Epithelial cell of prostate (primary cell): ENCODE data around the gene CEP164.
"Not testable (repeated sequence)": the region's sequence is repeated elsewhere in the genome, so short reads cannot be mapped to it uniquely, and the experiment has no call there.

Experiments
- DNase-seq: peaks from one replicate; pipeline ENCODE4 v3.0.0-alpha.2; 2011; ENCODE audit warnings: low read depth, low spot score
- H3K27ac ChIP-seq: fragments of 450-650 bp; 2 replicates; pipeline ENCODE4 v1.5.1; 2017; ENCODE audit warnings: mild to moderate bottlenecking

The CEP164 gene

DNA sequence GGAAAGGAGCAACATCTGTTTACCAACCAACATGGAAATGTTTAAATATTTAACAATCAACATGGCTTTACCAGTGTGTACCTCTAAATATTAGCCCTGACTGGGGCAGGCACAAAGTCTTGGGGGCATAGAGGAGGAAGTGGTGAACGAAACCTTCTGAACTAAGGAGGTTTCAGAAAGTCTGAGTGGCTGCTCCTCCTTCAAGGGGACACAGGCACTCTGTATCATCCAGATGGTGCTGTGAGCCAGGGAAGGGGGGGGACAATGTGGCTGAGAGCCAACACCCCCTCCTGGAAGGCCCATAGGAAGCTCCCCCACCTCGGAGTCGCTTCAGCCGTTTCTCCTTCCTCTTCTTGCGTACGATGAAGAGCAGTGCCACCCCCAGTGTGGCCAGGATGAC is 107.7 kb downstream of the CEP164 start:
- no peak overlapping the region for H3K27ac ChIP-seq
- no peak for DNase-seq

DNA sequence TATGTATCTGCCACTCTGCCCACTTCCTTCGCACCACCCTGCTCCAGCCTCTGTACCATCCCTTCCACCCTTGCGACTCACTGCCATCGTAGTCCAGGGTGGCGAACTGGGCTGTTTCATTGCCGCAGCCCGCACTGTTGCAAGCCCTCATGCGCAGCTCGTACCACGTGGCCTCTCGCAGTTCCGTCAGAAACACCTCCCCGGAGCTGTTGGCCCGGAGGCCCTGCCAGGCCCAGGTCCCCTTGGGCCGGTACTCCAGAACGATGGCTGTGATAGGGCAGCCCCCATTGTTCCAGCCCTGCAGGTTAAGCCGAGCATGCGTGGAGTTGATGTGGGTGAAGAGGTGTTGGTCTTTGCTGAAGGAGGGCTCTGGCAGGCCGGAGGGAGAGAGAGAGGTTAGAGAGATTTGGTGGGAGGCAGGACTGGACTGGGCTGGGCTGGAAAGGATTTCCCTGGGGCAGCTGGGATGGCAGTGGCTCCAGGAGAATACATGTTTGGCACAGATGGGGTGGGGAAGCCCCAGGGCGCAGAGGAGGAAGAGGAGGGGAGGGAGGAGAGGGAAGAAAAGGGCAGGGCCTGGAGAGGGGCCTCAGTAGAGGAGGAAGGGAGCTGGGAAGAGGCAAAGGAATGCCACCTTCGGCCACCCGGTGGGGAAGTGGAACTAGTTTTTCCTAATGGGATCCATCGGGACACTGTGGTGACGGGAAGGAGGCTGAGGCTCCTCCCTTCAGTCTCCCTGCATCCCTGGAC is 109.6 kb downstream of the CEP164 start:
- no peak for DNase-seq

DNA sequence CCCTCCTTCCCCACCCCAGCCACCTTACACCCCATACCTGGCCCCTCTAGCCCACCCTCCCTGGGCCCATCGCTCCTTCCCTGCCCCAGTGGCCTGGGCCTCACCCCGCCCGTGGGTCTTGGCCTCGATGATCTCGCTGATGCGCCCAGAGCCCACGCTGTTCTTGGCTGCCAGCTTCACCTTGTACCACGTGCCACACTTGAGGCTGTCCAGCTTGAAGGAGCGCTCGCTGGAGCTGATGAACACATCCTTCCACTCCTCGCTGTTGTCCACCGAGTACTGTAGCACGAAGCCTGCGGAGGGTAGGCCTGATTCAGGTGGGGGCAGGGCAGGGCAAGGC is 110.1 kb downstream of the CEP164 start:
- no peak overlapping the region for H3K27ac ChIP-seq
- no peak for DNase-seq

More for the DNA sequence above, 109.6 kb downstream of the CEP164 start:
- H3K27ac ChIP-seq, result no peak overlapping the region

DNA sequence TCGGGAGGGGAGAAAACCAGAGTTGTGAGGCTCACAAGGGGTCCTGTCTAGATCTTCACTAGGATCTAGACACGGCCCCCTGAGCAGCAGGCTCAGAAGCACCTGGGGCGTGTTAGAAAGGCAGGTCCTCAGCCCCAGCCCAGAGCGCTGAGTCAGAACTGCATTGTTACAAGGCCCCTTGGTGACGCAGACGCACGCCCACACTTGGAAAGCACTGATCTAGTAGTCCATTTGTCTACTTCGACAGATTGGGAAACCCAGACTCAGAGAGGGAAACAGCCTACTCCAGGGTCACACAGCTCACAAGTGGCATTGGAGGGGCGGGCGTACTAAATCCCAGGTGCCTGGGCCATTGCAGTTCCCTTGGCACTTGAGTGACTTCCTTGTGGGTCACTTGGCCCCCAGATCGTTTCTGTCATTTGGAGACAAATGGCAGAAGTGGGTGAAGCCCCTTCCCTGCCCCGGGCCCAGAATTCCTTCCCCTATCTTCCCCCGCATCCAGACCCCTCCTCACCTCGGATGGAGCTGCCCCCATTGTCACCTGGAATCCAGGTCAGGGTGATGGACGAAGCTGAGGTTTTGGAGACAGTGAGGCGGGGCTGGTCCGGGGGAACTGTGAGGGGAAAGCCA is 110.8 kb downstream of the CEP164 start:
- no peak for DNase-seq
- H3K27ac ChIP-seq, result no peak overlapping the region

DNA sequence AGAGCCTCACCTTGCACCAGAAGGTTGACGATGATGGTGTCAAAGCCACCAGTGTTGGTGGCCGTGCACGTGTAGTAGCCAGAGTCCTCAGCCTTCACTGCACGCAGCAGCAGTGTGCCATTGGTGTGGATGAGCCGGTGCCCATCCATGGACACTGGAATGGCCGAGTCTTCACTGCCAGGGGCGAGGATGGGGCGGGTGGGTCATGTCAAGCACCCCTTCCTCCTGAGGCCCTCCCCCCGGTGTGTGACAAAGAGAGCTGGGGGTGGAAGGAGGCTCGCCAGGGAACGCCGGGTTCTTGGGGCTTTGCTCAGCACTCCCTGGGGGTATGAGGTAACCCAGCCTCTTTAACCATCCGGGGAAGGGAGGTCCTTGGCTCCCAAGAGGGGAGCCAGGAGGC is 111.6 kb downstream of the CEP164 start:
- no peak overlapping the region for H3K27ac ChIP-seq

DNA sequence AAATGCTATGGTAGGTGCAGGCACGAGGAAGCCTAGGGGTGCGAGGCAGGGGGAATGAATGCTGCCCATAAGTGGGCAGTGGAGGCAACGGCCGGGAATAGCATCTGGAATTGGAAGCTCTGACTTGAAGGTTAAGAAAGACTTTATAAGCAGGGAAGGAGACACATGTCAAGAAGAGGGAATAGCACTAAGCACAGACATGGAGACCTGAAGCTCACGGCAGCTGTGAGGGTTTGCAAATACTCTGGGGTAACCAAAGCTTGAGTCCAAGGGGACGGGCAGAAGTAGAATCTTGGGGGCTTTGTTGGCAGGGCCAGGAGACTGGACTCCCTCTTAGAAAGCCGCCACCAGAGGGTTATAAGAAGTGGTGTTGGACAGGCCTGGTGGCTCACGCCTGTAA is 112.6 kb downstream of the CEP164 start:
- no peak for DNase-seq
- H3K27ac ChIP-seq, result no peak overlapping the region

More for the DNA sequence above, 111.6 kb downstream of the CEP164 start:
- no peak for DNase-seq

DNA sequence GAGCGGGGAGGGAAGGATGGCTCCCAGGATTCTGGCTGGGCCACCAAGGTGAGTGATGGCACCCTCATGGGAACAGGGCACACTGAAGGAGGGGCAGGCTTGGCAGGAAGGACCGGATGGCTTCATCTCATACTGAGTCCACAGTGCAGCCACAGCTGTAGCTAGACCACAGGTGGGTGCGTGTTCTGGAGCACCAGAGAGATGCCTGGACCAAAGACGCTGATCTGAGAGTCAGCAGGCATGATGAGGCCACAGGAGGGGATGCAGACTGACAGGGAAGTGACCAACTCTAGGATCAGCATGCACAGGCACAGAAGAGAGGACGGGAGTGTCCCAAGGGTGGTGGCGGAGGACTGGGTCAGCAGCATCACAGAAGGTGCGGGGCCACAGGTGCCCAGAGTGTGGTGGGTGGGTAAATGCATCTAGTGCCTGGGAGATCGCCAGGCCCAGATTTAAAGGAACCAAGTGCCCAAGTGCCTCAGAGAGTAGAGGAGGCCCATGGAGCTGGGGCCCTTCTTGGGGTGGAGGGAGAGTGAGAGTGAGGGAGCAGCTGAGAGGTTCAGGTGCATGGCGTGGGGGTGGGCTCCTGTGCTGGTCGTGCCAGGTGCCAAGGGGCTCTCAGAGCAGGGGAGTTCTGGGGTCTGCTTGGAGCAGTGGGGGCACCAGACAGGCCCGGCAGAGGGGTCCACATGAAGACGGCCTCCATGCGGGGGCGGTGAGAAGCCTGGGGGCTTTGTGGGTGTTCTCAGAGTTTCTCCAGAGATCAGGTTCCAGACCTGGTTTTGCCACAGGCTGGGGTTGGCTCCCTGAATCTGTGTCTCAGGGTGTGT is 113.7 kb downstream of the CEP164 start:
- DNase-seq, result no peak
- no peak overlapping the region for H3K27ac ChIP-seq

DNA sequence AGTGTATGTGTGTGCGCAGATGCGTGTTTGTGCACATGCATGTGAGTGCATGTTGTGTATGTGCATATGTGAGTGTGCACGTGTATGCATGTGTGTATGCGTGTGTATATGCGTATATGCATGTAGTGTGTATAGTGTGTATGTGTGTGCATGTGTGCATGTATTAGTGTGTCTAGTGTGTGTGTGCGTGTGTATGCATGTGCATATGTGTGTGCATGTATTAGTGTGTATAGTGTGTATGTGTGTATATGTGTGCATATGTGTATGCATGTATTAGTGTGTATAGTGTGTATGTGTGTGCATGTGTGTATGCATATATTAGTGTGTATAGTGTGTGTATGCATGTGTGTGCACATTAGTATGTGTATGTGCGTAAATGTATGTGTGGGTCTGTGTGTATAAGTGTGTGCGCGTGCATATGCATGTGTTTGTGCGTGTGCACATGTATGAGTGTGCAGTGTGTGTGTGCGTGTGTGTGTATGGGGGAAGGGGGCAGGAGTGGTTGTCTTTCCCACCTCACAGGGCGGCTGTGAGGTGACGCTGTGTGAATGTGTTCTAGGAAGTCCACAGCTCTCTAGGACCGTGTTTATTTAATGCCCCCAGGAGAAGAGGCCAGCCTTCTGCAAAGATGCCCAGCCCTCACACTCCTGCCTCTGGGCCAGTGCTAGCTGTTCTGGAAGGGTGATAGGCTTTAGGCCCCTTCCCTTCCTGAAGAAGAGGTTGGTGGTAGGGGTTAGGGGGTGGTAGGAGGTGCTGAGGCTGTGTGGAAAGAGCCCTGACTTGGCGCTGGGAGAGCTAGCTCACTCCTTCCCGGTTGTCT is 114.6 kb downstream of the CEP164 start:
- no peak overlapping the region for H3K27ac ChIP-seq
- DNase-seq, result no peak

DNA sequence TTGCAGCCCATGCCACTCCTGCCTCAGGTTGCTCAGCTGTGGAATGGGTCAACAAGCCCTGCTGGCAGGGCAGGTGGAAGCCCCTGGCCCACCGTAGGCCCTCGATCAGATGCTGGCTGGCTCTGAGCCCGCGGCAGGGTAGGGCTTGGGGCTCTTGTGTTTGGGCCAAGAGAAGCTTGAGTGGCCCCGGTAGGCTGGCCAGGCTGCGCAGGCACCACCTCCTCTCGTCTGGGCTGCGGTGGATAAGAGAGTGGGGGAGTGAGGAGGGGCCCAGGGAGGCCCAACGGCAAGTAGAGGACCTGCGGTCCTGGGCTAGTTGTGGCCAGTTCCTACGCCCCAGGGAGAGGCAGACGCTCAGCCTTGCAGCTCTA is 115.2 kb downstream of the CEP164 start:
- DNase-seq, result no peak
- H3K27ac ChIP-seq, result no peak overlapping the region

DNA sequence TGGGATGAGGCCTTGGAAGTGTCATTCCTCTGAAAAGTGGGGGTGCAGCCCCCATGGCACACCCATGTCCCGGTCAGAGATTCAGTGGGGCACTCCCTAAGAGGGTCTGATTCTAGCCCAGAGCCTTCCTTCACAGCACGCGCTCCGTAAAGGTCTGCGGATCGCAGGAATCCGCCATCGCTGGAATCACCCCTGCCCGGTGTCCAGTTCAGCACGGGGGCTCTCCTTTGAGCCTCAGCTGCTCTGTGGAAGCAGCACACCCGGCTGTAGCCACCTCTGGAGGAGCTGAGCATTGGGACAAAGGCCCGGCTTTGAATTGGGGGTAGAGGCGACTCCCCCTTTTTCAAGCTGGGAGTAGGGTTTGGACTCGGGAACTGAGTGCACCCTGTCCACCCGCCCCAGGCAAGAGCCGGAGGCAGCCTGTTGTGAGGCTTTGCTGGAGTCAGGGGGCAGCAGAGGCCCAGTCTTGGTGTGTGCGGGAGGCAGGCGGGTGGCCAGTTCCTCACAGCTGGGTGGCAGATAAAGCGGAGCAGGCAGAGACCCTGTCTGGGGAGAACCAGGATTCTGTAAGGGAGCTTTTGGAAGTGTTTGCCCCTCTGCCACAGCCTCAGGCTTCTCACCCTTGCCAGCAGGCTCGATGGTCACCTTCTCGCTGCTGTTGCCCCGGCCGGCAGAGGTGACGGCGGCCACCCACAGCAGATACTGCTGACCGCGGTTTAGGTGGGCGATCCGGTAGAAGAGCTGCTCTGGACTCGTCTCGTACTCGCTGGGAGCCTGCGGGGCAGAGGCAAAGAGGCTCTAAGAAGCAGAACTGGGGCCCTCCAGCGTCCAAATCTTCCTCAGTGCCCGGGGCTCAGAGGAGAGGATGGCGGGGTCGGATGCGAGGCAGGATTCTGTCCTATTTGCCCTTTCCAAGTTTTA is 115.9 kb downstream of the CEP164 start:
- no peak overlapping the region for H3K27ac ChIP-seq
- DNase-seq, result no peak

DNA sequence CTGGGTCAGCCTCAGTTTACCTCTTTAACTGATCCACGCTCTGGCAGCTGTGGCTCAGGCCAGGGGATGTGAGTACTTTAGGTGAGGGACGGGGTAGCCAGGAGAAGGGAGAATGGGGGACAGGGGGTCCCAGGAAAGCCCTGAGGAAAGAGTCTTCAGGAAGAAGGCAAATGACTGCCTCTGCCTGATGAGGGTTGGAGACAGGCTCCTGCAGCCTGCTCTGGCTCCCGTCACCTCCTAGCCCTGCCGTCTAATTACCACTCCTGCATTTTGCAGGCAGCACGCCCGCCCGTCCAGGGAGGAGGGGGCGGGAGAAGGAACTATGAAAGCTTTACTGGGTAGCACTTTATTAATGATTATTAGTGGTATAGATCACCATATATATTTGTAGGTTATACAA is 116.6 kb downstream of the CEP164 start:
- H3K27ac ChIP-seq, result no peak overlapping the region
- no peak for DNase-seq

DNA sequence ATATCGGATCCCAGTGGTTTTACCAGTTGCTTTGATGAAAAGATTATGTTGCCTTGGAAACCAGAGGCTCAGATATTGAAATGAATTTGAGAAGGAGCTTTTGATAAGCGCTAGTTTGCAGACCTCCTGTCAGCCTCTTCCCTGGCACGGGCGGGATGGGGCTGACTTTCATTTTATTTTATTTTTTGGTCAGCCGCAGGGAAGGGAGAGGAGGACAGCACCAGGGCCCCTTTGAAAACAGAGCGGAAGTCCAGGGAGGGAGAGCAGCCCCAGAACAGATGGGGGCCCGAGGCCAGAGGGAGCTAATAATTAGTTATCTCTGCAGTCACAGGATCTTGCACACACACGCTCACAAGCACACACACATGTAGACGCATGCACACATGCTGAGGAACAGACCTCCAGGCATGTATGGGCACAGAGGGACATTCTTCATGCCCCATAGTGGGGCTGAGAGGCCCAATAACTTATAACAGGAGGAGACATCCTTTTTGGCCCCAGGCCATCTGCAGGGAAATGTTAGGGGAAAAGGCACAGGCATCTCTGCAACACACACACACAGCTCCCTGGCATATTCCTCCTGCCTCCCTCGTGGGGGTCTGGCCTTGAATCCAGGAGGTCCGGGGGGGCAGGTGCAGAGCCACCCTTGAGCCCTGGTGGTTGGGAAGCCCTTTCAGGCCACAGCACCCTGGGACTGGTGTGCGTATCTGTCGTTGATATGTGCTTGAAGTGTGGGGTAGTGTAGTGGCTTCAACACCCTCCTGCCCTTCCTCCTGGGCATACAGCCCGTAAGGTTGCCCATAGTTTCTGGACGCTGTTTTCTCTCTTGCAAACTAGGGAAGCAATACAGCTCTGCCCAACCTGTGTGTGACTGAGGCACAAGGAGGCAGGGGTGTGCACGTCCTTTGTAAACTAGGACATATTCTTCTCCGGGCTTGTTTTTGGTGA is 117.3 kb downstream of the CEP164 start:
- no peak overlapping the region for H3K27ac ChIP-seq

DNA sequence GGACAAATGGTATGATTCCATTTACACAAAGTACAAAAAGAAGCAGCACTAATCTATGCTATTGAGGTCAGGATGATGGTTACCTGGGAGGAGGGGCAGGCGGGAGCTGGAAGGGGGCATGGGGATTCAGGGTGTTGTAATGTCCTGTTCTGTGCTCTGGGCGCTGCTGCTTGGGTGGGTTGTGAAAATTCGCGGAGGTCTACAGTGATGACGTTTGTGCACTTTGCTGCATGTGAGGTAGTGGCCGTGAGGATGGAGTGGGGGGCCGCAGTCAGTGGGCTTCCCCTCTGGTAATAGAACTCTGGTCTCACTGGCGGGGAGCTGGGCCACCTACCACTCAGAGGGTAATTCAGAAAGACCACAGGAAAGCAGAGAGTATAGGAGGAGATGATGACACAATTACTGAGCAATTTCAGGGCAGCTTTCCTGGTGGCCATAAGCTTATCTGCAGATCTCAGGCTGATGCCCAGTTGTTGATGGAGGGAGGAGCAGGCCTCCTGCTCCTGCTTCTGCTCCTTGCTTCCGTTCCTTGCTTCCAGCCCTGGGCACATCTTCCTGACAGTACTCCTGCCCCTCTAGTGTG is 121.5 kb downstream of the CEP164 start:
- H3K27ac ChIP-seq, result no peak overlapping the region

More for the DNA sequence above, 117.3 kb downstream of the CEP164 start:
- DNase-seq, result no peak

DNA sequence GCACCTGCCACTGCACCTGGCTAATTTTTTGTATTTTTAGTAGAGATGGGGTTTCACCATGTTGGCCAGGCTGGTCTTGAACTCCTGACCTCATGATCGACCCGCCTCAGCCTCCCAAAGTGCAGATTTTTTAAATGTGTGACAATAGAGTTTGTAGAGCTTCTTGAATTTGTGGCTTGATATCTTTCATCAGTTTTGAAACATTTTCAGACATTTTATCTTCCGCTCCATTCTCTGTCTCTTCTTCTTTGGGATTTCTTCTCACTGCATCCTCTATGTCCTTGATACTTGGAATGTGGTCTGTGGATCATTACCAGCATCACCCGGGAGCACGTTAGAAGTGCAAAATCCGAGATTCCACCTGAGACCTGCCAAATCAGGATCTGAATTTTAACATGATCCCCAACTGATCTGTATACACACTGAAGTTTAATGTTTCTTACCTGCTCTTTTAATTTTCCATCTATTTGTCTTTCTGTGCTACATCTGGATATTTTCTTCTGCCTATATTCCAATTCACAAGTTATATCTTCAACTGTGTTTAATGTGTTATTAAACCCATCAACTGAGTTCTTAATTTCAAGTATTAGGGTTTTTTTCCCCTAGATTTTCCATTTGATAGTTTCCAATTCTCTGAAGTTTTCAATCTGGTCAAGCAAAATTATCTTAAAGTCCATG is 126.4 kb downstream of the CEP164 start:
- H3K27ac ChIP-seq, result no peak overlapping the region
- no peak for DNase-seq

More for the DNA sequence above, 121.5 kb downstream of the CEP164 start:
- DNase-seq, result no peak

DNA sequence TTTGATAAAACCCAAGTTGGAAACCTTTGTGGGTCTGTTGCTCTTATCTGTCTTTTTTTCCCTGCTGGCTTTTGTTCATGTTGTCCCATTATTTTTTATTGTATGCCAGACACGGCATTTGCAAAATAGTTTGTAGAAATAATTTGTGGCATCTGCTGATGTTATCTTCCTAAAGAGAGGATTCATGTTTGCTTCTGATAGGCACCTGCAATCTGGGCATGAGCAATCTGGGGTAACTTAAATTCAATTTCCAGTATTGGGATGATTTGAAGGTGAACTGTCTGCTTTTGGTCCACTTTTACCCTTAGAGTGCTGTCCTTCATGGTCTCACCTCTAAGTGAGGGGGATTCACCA is 126.9 kb downstream of the CEP164 start:
- no peak overlapping the region for H3K27ac ChIP-seq

DNA sequence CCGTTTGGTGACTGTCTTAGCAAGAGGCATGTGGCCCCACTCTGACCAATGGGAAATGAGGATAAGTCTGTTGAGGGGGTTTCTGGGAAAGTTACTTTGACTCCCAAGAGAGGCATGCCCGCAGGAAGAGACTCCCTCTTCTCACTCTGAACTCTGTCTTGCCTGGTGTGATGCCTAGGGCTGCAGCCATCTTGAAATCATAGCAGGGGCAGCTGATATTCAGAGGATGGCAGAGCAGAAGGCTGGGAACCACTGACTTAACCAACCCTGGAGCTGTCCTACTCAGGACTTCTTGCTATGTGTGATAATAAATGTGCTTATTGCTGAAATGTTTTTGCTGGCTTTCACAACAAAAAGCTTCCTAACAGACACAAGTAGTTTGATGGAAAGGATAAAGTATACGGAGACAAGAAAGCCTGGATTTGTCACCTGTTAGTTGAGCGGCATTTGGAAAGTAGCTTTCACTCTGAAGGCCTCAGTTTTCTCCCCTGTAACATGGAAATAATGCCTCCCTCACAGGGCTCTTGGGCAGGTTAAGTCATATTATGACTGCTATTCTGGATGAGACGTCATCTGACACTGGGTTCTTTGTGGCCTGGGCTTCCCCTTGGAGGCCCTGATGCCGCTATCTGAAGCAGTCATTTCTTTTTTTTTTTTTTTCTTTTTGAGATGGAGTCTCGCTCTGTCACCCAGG is 128.5 kb downstream of the CEP164 start:
- H3K27ac ChIP-seq, result no peak overlapping the region
- DNase-seq, result no peak

More for the DNA sequence above, 126.9 kb downstream of the CEP164 start:
- DNase-seq, result no peak

DNA sequence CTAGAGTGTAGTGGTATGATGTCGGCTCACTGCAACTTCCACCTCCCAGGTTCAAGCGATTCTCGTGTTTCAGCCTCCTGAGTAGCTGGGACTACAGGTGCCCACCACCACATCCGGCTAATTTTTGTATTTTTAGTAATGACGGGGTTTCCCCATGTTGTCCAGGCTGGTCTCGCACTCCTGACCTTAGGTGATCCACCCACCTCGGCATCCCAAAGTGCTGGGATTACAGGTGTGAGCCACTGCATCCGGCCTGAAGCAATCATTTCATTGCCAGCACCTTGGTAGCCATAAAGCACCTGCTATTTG is 129.0 kb downstream of the CEP164 start:
- DNase-seq, H3K27ac ChIP-seq: not testable (repeated sequence)
